Neuronal stem cell (in vitro differentiated cells): Measurements from ENCODE around the gene DDX23.

Source experiments
- DNase-seq: peaks from one replicate; pipeline ENCODE4 v3.0.0-alpha.2; 2013; ENCODE audit warnings: low spot score
- H2AFZ ChIP-seq: one replicate; pipeline ENCODE4 v1.6.1; 2013; ENCODE audit warnings: mild to moderate bottlenecking, low read length, inconsistent platforms
- H2AK5ac ChIP-seq: 2 replicates; pipeline ENCODE4 v1.6.1; 2013; ENCODE audit warnings: low read depth, mild to moderate bottlenecking, inconsistent platforms, low read length, moderate library complexity, mixed read lengths
- H2BK120ac ChIP-seq: 2 replicates; pipeline ENCODE4 v1.6.1; 2013; ENCODE audit warnings: low read depth, mild to moderate bottlenecking, inconsistent platforms, low read length, moderate library complexity, mixed read lengths
- H2BK12ac ChIP-seq: one replicate; pipeline ENCODE4 v1.6.1; 2013; ENCODE audit warnings: low read length, inconsistent platforms
- H2BK15ac ChIP-seq: 2 replicates; pipeline ENCODE4 v1.6.1; 2013; ENCODE audit warnings: mild to moderate bottlenecking, low read length, inconsistent platforms, mixed read lengths
- H2BK5ac ChIP-seq: one replicate; pipeline ENCODE4 v1.6.1; 2013; ENCODE audit warnings: inconsistent platforms, mild to moderate bottlenecking, low read length, moderate library complexity
- H3K14ac ChIP-seq: one replicate; pipeline ENCODE4 v1.6.1; 2013; ENCODE audit warnings: low read length, inconsistent platforms
- H3K18ac ChIP-seq: 2 replicates; pipeline ENCODE4 v1.6.1; 2013; ENCODE audit warnings: low read length, inconsistent platforms
- H3K23ac ChIP-seq: 2 replicates; pipeline ENCODE4 v1.6.1; 2013; ENCODE audit warnings: low read depth, mild to moderate bottlenecking, mixed read lengths, low read length, inconsistent platforms; ENCODE audit not compliant: poor library complexity
- H3K27ac ChIP-seq: replicated peaks from 3 replicates; pipeline ENCODE4 v1.5.1; 2013; ENCODE audit warnings: low read length, inconsistent platforms
- H3K27me3 ChIP-seq, 3 experiments: 2 replicates each; pipeline ENCODE4 v1.6.1; 2013; ENCODE audit warnings: low read length in 3 of 3, mild to moderate bottlenecking in 2 of 3, inconsistent platforms in 1 of 3, low read depth in 1 of 3, mixed read lengths in 1 of 3, moderate library complexity in 1 of 3; ENCODE audit not compliant: control insufficient read depth in 3 of 3, insufficient read depth in 3 of 3
- H3K36me3 ChIP-seq, 2 donors: replicated peaks in 1 of 2; 2 replicates each; pipeline ENCODE4 v1.6.1; 2013; ENCODE audit warnings: low read length in 2 of 2; ENCODE audit not compliant: control insufficient read depth in 2 of 2, insufficient read depth in 2 of 2
- H3K4ac ChIP-seq: 2 replicates; pipeline ENCODE4 v1.6.1; 2013; ENCODE audit warnings: inconsistent platforms, mild to moderate bottlenecking, low read length, moderate library complexity
- H3K4me1 ChIP-seq, 2 donors: 1 replicate in 1 of 2; 2 replicates in 1 of 2; pipeline ENCODE4 v1.6.1; 2013; ENCODE audit warnings: low read length in 2 of 2, low read depth in 1 of 2; ENCODE audit not compliant: control insufficient read depth in 2 of 2, insufficient read depth in 1 of 2
- H3K4me2 ChIP-seq: one replicate; pipeline ENCODE4 v1.6.1; 2013; ENCODE audit warnings: mild to moderate bottlenecking, low read length, inconsistent platforms; ENCODE audit not compliant: insufficient read depth, poor library complexity, severe bottlenecking
- H3K4me3 ChIP-seq, 2 donors: 2 replicates each; pipeline ENCODE4 v1.5.1; 2013; ENCODE audit warnings: low read length in 2 of 2, mild to moderate bottlenecking in 2 of 2, inconsistent platforms in 1 of 2, moderate library complexity in 1 of 2
- H3K79me1 ChIP-seq: one replicate; pipeline ENCODE4 v1.6.1; 2013; ENCODE audit warnings: low read depth, mild to moderate bottlenecking, inconsistent platforms, low read length, moderate library complexity
- H3K9ac ChIP-seq: one replicate; pipeline ENCODE4 v1.6.1; 2013; ENCODE audit warnings: mild to moderate bottlenecking, low read depth, low read length, inconsistent platforms; ENCODE audit not compliant: poor library complexity
- H3K9me3 ChIP-seq, 2 donors: replicated peaks in 1 of 2; 2 replicates each; pipeline versions ENCODE3 to v1.6.1; 2013; ENCODE audit warnings: low read length in 2 of 2, mild to moderate bottlenecking in 2 of 2, inconsistent platforms in 1 of 2, low read depth in 1 of 2, mixed read lengths in 1 of 2, moderate library complexity in 1 of 2; ENCODE audit not compliant: control insufficient read depth in 2 of 2, insufficient read depth in 1 of 2
- H4K8ac ChIP-seq: one replicate; pipeline ENCODE4 v1.6.1; 2013; ENCODE audit warnings: low read depth, mild to moderate bottlenecking, inconsistent platforms, low read length, moderate library complexity
- H4K91ac ChIP-seq: one replicate; pipeline ENCODE4 v1.6.1; 2013; ENCODE audit warnings: low read length, low read depth, mild to moderate bottlenecking, inconsistent platforms; ENCODE audit not compliant: poor library complexity
- whole genome bisulfite sequencing, 2 donors: extraction: QIAGEN DNeasy Blood & Tissue Kit; methylation state at CpG; one replicate each; pipeline ENCODE4 v1.1.7; 2013; ENCODE audit warnings: missing lambda C conversion rate in 2 of 2, mixed read lengths in 1 of 2; ENCODE audit not compliant: insufficient read length in 2 of 2, insufficient replicate concordance in 1 of 2; ENCODE audit errors: extremely low coverage in 2 of 2; 5-methylcytosine and 5-hydroxymethylcytosine counted together

The DDX23 gene

GRCh38 chr12:48816143-48816854 lies 35.7 kb downstream of the DDX23 start:
- Histone ChIP-seq H2BK12ac (no peak overlapping the region), H3K79me1 (peaks cover 2% of the 10 kb centered on the region), H3K4me3 (peak overlapping the region in 1 of 2 donors; percentile 61), H3K4me1 (peaks cover 27 to 39% of the 10 kb centered on the region in 2 donors), H2BK5ac (no peak overlapping the region), H3K27me3 (peaks cover 0 to 12% (median 0%) of the 10 kb centered on the region in 3 experiments), H2AK5ac (peak overlapping the region; percentile 48), H3K23ac (no peak overlapping the region), H3K4ac (no peak overlapping the region), H3K9ac (no peak overlapping the region), H3K9me3 (no peaks in the 10 kb centered on the region), H3K4me2 (peak overlapping the region; percentile 98), H2AFZ (peak overlapping the region; percentile 97), H2BK15ac (no peak overlapping the region), H3K14ac (no peak overlapping the region), H2BK120ac (no peak overlapping the region), H3K18ac (no peak overlapping the region), H3K27ac (no peak overlapping the region), H4K8ac (no peak overlapping the region), H4K91ac (no peak overlapping the region), H3K36me3 (peaks cover 0 to 6% of the 10 kb centered on the region in 2 donors)
- DNase-seq: no peak
- no CpG with 5 or more reads among the region's 3 CpGs for WGBS, 2 donors

DNA sequence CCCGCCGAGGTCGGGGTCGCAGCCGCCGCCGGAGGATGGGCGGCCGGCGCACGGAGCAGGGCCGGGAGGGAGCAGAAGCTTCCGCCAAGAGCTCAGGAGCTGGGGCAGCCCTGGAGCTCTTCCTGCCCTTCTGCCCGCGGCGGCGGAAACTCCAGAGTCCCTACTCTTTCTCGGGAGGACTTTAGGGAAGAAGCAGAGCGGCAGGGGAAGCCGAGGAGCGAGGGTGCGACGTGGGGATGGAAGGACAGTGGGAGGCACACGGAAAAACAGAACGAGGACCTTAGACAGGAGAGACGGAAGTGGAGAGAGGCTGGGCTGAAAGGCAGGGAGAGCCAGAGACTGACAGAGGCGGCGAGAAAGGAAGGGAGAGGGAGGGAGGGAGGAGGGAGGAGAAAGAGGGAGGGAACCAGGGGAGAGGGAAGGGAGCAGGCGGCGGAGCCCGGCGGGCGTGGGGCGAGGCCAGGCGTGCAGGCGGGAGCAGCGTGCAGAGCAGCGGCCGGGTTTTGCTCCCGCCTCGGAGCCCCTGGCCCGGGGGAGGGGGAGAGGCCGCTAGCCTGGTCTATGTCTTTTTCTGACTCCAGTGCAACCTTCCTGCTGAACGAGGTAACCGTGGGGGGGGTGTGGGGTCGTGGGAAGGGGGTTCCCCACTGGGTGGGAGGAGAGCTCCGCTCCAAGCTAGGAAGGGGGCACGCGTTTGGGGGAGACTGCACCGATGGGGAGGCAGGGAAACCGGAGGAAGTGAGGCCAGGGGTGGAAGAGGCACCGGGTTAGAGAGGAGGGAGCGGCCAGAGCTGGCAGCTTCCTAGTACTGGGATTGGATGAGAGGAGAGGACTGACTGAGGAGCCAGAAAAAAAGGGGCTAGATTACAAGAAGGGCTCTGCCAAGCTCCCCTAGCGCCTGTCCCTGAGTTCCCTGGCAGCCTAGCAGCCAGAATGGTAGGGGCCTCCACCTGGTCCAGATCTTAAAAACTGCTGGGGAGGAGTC lies 36.5 kb downstream of the DDX23 start:
- WGBS, 2 donors: no CpG with 5 or more reads among the region's 54 CpGs
- peak; percentile 68 for DNase-seq
- Histone ChIP-seq H4K91ac (no peak overlapping the region), H2BK12ac (no peak overlapping the region), H3K4me2 (peak overlapping the region; percentile 98), H2BK120ac (peak overlapping the region; percentile 27), H3K9ac (peak overlapping the region; percentile 93), H3K18ac (peak overlapping the region; percentile 98), H3K23ac (peak overlapping the region; percentile 74), H2BK5ac (peak overlapping the region; percentile 95), H3K4ac (peak overlapping the region; percentile 47), H3K36me3 (peaks cover 0 to 6% of the 10 kb centered on the region in 2 donors), H3K4me3 (peak overlapping the region; percentile 61 to 84), H3K14ac (peak overlapping the region; percentile 95), H3K79me1 (peaks cover 2% of the 10 kb centered on the region), H3K9me3 (no peaks in the 10 kb centered on the region), H3K4me1 (peaks cover 36 to 41% of the 10 kb centered on the region in 2 donors), H3K27ac (peak overlapping the region; percentile 64), H2BK15ac (peak overlapping the region; percentile 82), H4K8ac (no peak overlapping the region), H2AK5ac (peak overlapping the region; percentile 48), H3K27me3 (peaks cover 0 to 12% (median 0%) of the 10 kb centered on the region in 3 experiments), H2AFZ (peak overlapping the region; percentile 97)

- Histone ChIP-seq H3K79me1 (peaks cover 2% of the 10 kb centered on the region), H4K91ac (no peak overlapping the region), H3K23ac (peak overlapping the region; percentile 74), H3K9ac (peak overlapping the region; percentile 93), H3K4me3 (peak overlapping the region; percentile 61 to 84), H4K8ac (no peak overlapping the region), H3K4me1 (peaks cover 34 to 37% of the 10 kb centered on the region in 2 donors), H3K4me2 (peak overlapping the region; percentile 98), H3K9me3 (no peaks in the 10 kb centered on the region), H3K27ac (peak overlapping the region; percentile 64), H3K14ac (peak overlapping the region; percentile 76), H2BK120ac (peak overlapping the region; percentile 22), H3K18ac (peak overlapping the region; percentile 98), H2BK12ac (no peak overlapping the region), H2BK15ac (peak overlapping the region; percentile 82), H2BK5ac (peak overlapping the region; percentile 95), H2AFZ (peak overlapping the region; percentile 97), H3K36me3 (no peaks in the 10 kb centered on the region), H3K4ac (peak overlapping the region; percentile 47), H2AK5ac (peak overlapping the region; percentile 47), H3K27me3 (peaks cover 0 to 12% (median 0%) of the 10 kb centered on the region in 3 experiments)
- no CpG with 5 or more reads among the region's 70 CpGs for WGBS, 2 donors
- peak; percentile 79 for DNase-seq
Measured at GRCh38 chr12:48814262-48815125, 37.5 kb downstream of the DDX23 start.
